A673 (cell line): ENCODE data around the gene ACP1.

Experiments
- CTCF ChIP-seq: fragments of 300-800, 200-600 bp; sonication (generic); conservative IDR thresholded peaks from 2 replicates; pipeline ENCODE4 v1.5.1; 2017; ENCODE audit warnings: low read depth, mild to moderate bottlenecking, antibody characterized with exemption, low read length, moderate library complexity, mixed read lengths
- EZH2 ChIP-seq: fragments of 200-600 bp; sonication (generic); IDR thresholded peaks from 2 replicates; pipeline ENCODE4 v1.6.1; 2017; ENCODE audit warnings: borderline replicate concordance, low read depth, mild to moderate bottlenecking, mixed read lengths, antibody characterized with exemption, low read length; ENCODE audit not compliant: poor library complexity, severe bottlenecking

GRCh38 chr2:263774-264492, 814 bp upstream of the ACP1 start, which contains the start of gene SH3YL1:
- TF ChIP-seq CTCF (no peak), EZH2 (no peak)
